IgD-negative memory B cell (primary cell): ENCODE data around the gene RNF112. TPM values are rescaled to one million over a fixed set of nuclear protein-coding genes. Genes with fewer than 3 reads are reported as not detected.
A peak's percentile ranks its signal among the peaks of the same experiment; 100 is the strongest.

Experiments used
- H3K27ac Mint-ChIP-seq, 3 donors: one replicate each; pipeline ENCODE4 v1.8.0; 2020 to 2022; ENCODE audit warnings: mild to moderate bottlenecking in 3 of 3, mixed read lengths in 3 of 3, moderate library complexity in 1 of 3
- H3K27me3 Mint-ChIP-seq: one replicate; pipeline ENCODE4 v1.8.0; 2021; ENCODE audit warnings: mixed read lengths
- H3K36me3 Mint-ChIP-seq: one replicate; pipeline ENCODE4 v1.8.0; 2020; ENCODE audit warnings: mild to moderate bottlenecking, mixed read lengths
- H3K4me1 Mint-ChIP-seq, 3 donors: one replicate each; pipeline ENCODE4 v1.8.0; 2020 to 2022; ENCODE audit warnings: mixed read lengths in 3 of 3, mild to moderate bottlenecking in 1 of 3
- H3K4me3 Mint-ChIP-seq, 4 donors: one replicate each; pipeline ENCODE4 v1.8.0; 2020 to 2022; ENCODE audit warnings: mild to moderate bottlenecking in 4 of 4, mixed read lengths in 4 of 4, moderate library complexity in 3 of 4
- H3K9me3 Mint-ChIP-seq, 3 donors: one replicate each; pipeline ENCODE4 v1.8.0; 2020 to 2021; ENCODE audit warnings: mixed read lengths in 3 of 3, mild to moderate bottlenecking in 1 of 3
- polyA plus RNA-seq: library from polyadenylated mRNA; unstranded; fragments of 300-500 nt; fragmentation: Illumina TruSeq; gene quantifications from one replicate; pipeline ENCODE4 v1.2.3, GENCODE V29; 2021

Gene RNF112
- polyA plus RNA-seq, 1 donor from 2014 or later, result not detected

- peaks cover 9 to 12% (median 11%) of the 10 kb centered on the region in 3 donors for H3K4me1 Mint-ChIP-seq
- peak overlapping the region in 1 of 4 donors; percentile 38 for H3K4me3 Mint-ChIP-seq
- peaks cover 2% of the 10 kb centered on the region for H3K27me3 Mint-ChIP-seq
- no peaks in the 10 kb centered on the region for H3K9me3 Mint-ChIP-seq
- no peak overlapping the region for H3K27ac Mint-ChIP-seq
- H3K36me3 Mint-ChIP-seq, result peaks cover 4% of the 10 kb centered on the region
Measured at GRCh38 chr17:19381361-19381740, 29.7 kb upstream of the RNF112 start.

- no peak overlapping the region for H3K27ac Mint-ChIP-seq
- peaks cover 6 to 9% (median 8%) of the 10 kb centered on the region in 3 donors for H3K4me1 Mint-ChIP-seq
- H3K36me3 Mint-ChIP-seq, result peaks cover 4% of the 10 kb centered on the region
Measured at GRCh38 chr17:19381741-19382444, 29.1 kb upstream of the RNF112 start.

GRCh38 chr17:19382531-19383444 lies 28.2 kb upstream of the RNF112 start:
- Mint-ChIP-seq H3K4me3 (no peak overlapping the region), H3K27ac (no peak overlapping the region), H3K27me3 (peaks cover 5% of the 10 kb centered on the region), H3K4me1 (peaks cover 0 to 5% (median 2%) of the 10 kb centered on the region in 3 donors), H3K36me3 (peaks cover 4% of the 10 kb centered on the region), H3K9me3 (no peaks in the 10 kb centered on the region)

More at GRCh38 chr17:19381741-19382444, 29.1 kb upstream of the RNF112 start:
- Mint-ChIP-seq H3K4me3 (no peak overlapping the region), H3K9me3 (no peaks in the 10 kb centered on the region), H3K27me3 (peaks cover 2% of the 10 kb centered on the region)

- peaks cover 5% of the 10 kb centered on the region for H3K27me3 Mint-ChIP-seq
- peaks cover 4% of the 10 kb centered on the region for H3K36me3 Mint-ChIP-seq
- peak overlapping the region in 1 of 3 donors; percentile 67 for H3K27ac Mint-ChIP-seq
- H3K9me3 Mint-ChIP-seq, result no peaks in the 10 kb centered on the region
- H3K4me1 Mint-ChIP-seq, result peaks cover 0 to 5% (median 2%) of the 10 kb centered on the region in 3 donors
- H3K4me3 Mint-ChIP-seq, result peak overlapping the region in 2 of 4 donors; percentile 9 to 60
Measured at GRCh38 chr17:19383681-19384470, 27.2 kb upstream of the RNF112 start.

- H3K36me3 Mint-ChIP-seq, result peaks cover 7% of the 10 kb centered on the region
- peak overlapping the region in 2 of 3 donors; percentile 28 to 67 for H3K27ac Mint-ChIP-seq
- H3K9me3 Mint-ChIP-seq, result no peaks in the 10 kb centered on the region
- peaks cover 5% of the 10 kb centered on the region for H3K27me3 Mint-ChIP-seq
- peaks cover 0 to 2% (median 0%) of the 10 kb centered on the region in 3 donors for H3K4me1 Mint-ChIP-seq
- H3K4me3 Mint-ChIP-seq, result peak overlapping the region in 1 of 4 donors; percentile 9
Measured at GRCh38 chr17:19384723-19385391, 26.2 kb upstream of the RNF112 start.

GRCh38 chr17:19385521-19385983 lies 25.5 kb upstream of the RNF112 start:
- Mint-ChIP-seq H3K36me3 (peaks cover 7% of the 10 kb centered on the region), H3K9me3 (no peaks in the 10 kb centered on the region), H3K4me1 (peaks cover 0 to 2% (median 0%) of the 10 kb centered on the region in 3 donors), H3K4me3 (no peak overlapping the region), H3K27me3 (peaks cover 8% of the 10 kb centered on the region), H3K27ac (no peak overlapping the region)

- Mint-ChIP-seq H3K9me3 (no peaks in the 10 kb centered on the region), H3K27me3 (peaks cover 8% of the 10 kb centered on the region), H3K4me1 (peaks cover 0 to 2% (median 0%) of the 10 kb centered on the region in 3 donors), H3K4me3 (no peak overlapping the region), H3K27ac (peak overlapping the region in 1 of 3 donors; percentile 39), H3K36me3 (peaks cover 7% of the 10 kb centered on the region)
Measured at GRCh38 chr17:19386051-19386929, 24.7 kb upstream of the RNF112 start.

- Mint-ChIP-seq H3K4me1 (peaks cover 0 to 2% (median 0%) of the 10 kb centered on the region in 3 donors), H3K36me3 (peaks cover 7% of the 10 kb centered on the region), H3K27ac (peak within 1 kb of the TSS in 1 of 3 donors; percentile 39), H3K9me3 (no peaks in the 10 kb centered on the region), H3K27me3 (peaks cover 8% of the 10 kb centered on the region), H3K4me3 (no peak within 1 kb of the TSS)
Measured at GRCh38 chr17:19386974-19387920, 23.8 kb upstream of the RNF112 start, which contains the start of gene MFAP4. Gene MFAP4, minus strand, starts transcription at chr17:19387190. Its CDS starts 35 bp downstream, at chr17:19387155.

GRCh38 chr17:19387921-19388521 lies 23.0 kb upstream of the RNF112 start:
- H3K27ac Mint-ChIP-seq, result no peak overlapping the region
- no peaks in the 10 kb centered on the region for H3K9me3 Mint-ChIP-seq
- peaks cover 10% of the 10 kb centered on the region for H3K36me3 Mint-ChIP-seq
- H3K27me3 Mint-ChIP-seq, result peaks cover 8% of the 10 kb centered on the region
- no peak overlapping the region for H3K4me3 Mint-ChIP-seq
- H3K4me1 Mint-ChIP-seq, result peaks cover 0 to 2% (median 0%) of the 10 kb centered on the region in 3 donors

GRCh38 chr17:19388791-19389785 lies 21.9 kb upstream of the RNF112 start:
- Mint-ChIP-seq H3K27me3 (peaks cover 8% of the 10 kb centered on the region), H3K4me3 (no peak overlapping the region), H3K36me3 (peaks cover 9% of the 10 kb centered on the region), H3K4me1 (peaks cover 0 to 2% (median 0%) of the 10 kb centered on the region in 3 donors), H3K27ac (peak overlapping the region in 1 of 3 donors; percentile 18), H3K9me3 (no peaks in the 10 kb centered on the region)

GRCh38 chr17:19390951-19391350 lies 20.1 kb upstream of the RNF112 start:
- H3K4me3 Mint-ChIP-seq, result no peak overlapping the region
- H3K27ac Mint-ChIP-seq, result no peak overlapping the region
- H3K9me3 Mint-ChIP-seq, result no peaks in the 10 kb centered on the region
- H3K27me3 Mint-ChIP-seq, result peaks cover 6% of the 10 kb centered on the region
- peaks cover 8% of the 10 kb centered on the region for H3K36me3 Mint-ChIP-seq
- no peaks in the 10 kb centered on the region for H3K4me1 Mint-ChIP-seq
